HCT116 (cell line): ENCODE data around the gene MALT1. TPM values are rescaled to one million over a fixed set of nuclear protein-coding genes. Genes with fewer than 3 reads are reported as not detected.

Experiments
- ATAC-seq: fragments of 200-7000 bp; cut with Tn5 transposase; 2 replicates; pipeline ENCODE4 v1.9.1; 2020; ENCODE audit warnings: mild to moderate bottlenecking, moderate library complexity
- BruUV-seq: library from RNA; stranded (reverse); fragments of 400-500 nt; replicated peaks from 2 replicates; lab custom pipeline; 2021; lab: Mats Ljungman, UMichigan
- CTCF ChIA-PET: fragments of 300-600 bp; sonication (Branson Sonifier 250); formaldehyde crosslinking; loops from one replicate; lab custom pipeline; 2021; ENCODE audit warnings: antibody characterized with exemption; lab: Charles Lee
- POLR2A ChIA-PET: fragments of 300-600, 350-600 bp; sonication (Branson Sonifier 250); formaldehyde crosslinking; loops from one replicate; lab custom pipeline; 2021; ENCODE audit warnings: antibody characterized with exemption; lab: Charles Lee
- RAD21 ChIA-PET, 2 experiments: fragments of 300-600 bp; sonication (Branson Sonifier 250); formaldehyde crosslinking; loops; one replicate each; lab custom pipeline; 2023; ENCODE audit warnings: low total read pairs in 2 of 2; ENCODE audit not compliant: uncharacterized antibody in 2 of 2, unreplicated experiment in 2 of 2, low non-redundant PET in 1 of 2; lab: Charles Lee
- DNase-seq: peaks from one replicate; pipeline ENCODE4 v3.0.0-alpha.2; 2010; ENCODE audit warnings: low read depth, low spot score
- H2AFZ ChIP-seq: fragments of 200-600 bp; shearing (Covaris generic), sonication (generic); 2 replicates; pipeline ENCODE4 v1.6.1; 2017; ENCODE audit warnings: low read depth, mixed run types, mixed read lengths, antibody characterized with exemption, low read length; ENCODE audit not compliant: poor library complexity, severe bottlenecking
- H3K27ac ChIP-seq: 2 replicates; pipeline ENCODE4 v1.5.1; 2012; ENCODE audit warnings: low read depth, low read length
- H3K27me3 ChIP-seq: fragments of 200-600 bp; sonication (generic); 2 replicates; pipeline ENCODE4 v1.6.1; 2016; ENCODE audit warnings: mixed run types, low read length, mixed read lengths; ENCODE audit not compliant: insufficient read depth
- H3K36me3 ChIP-seq, 2 experiments: fragments of 200-500 bp in 1 of 2; fragments of 200-600 bp in 1 of 2; sonication (Bioruptor generic) in 1 of 2; sonication (generic) in 1 of 2; 2 replicates each; pipeline versions ENCODE4 v1.5.1 to v1.6.1; 2014 to 2016; ENCODE audit warnings: low read length in 2 of 2, inconsistent platforms in 1 of 2, mixed read lengths in 1 of 2, mixed run types in 1 of 2; ENCODE audit not compliant: insufficient read depth in 2 of 2, control insufficient read depth in 1 of 2
- H3K4me1 ChIP-seq, 2 experiments: fragments of 200-600 bp in 1 of 2; sonication (generic) in 1 of 2; 2 replicates each; pipeline versions ENCODE4 v1.5.1 to v1.6.1; 2012 to 2017; ENCODE audit warnings: low read length in 2 of 2, inconsistent platforms in 1 of 2, mild to moderate bottlenecking in 1 of 2, mixed read lengths in 1 of 2, mixed run types in 1 of 2, moderate library complexity in 1 of 2; ENCODE audit not compliant: insufficient read depth in 2 of 2, control insufficient read depth in 1 of 2
- H3K4me2 ChIP-seq: fragments of 200-600 bp; sonication (generic); 2 replicates; pipeline ENCODE4 v1.6.1; 2017; ENCODE audit warnings: mixed run types, low read length, mixed read lengths
- H3K4me3 ChIP-seq, 2 experiments: fragments of 200-600 bp in 1 of 2; sonication (generic) in 1 of 2; replicated peaks in 1 of 2; 2 replicates each; pipeline ENCODE4 v1.5.1; 2011 to 2016; ENCODE audit warnings: low read length in 2 of 2, control low read depth in 1 of 2, low read depth in 1 of 2, mild to moderate bottlenecking in 1 of 2, mixed read lengths in 1 of 2, mixed run types in 1 of 2
- H3K79me2 ChIP-seq: fragments of 200-600 bp; sonication (generic); 2 replicates; pipeline ENCODE4 v1.6.1; 2017; ENCODE audit warnings: mild to moderate bottlenecking, mixed run types, low read length, moderate library complexity, mixed read lengths; ENCODE audit not compliant: insufficient read depth
- H3K9ac ChIP-seq: fragments of 200-600 bp; sonication (generic); 2 replicates; pipeline ENCODE4 v1.6.1; 2016; ENCODE audit warnings: low read length, mixed read lengths
- H3K9me2 ChIP-seq: fragments of 200-600 bp; sonication (generic), shearing (Covaris generic); 2 replicates; pipeline ENCODE4 v1.6.1; 2017; ENCODE audit warnings: mixed run types, mild to moderate bottlenecking, moderate library complexity; ENCODE audit not compliant: insufficient read depth
- H3K9me3 ChIP-seq, 2 experiments: fragments of 200-500 bp in 1 of 2; fragments of 200-600 bp in 1 of 2; sonication (Bioruptor generic) in 1 of 2; sonication (generic) in 1 of 2; 2 replicates each; pipeline ENCODE4 v1.6.1; 2014 to 2017; ENCODE audit warnings: low read length in 2 of 2, mixed read lengths in 2 of 2, inconsistent platforms in 1 of 2, low read depth in 1 of 2, mild to moderate bottlenecking in 1 of 2, mixed run types in 1 of 2, moderate library complexity in 1 of 2; ENCODE audit not compliant: control insufficient read depth in 1 of 2, insufficient read depth in 1 of 2
- H4K20me1 ChIP-seq: fragments of 200-600 bp; sonication (generic), shearing (Covaris generic); 2 replicates; pipeline ENCODE4 v1.6.1; 2017; ENCODE audit warnings: mixed run types, mild to moderate bottlenecking, moderate library complexity; ENCODE audit not compliant: insufficient read depth
- CBX3 ChIP-seq: IDR thresholded peaks from 2 replicates; pipeline ENCODE4 v1.6.1; 2012; ENCODE audit warnings: low read depth
- CEBPB ChIP-seq: IDR thresholded peaks from 2 replicates; pipeline ENCODE4 v1.6.1; 2012; ENCODE audit warnings: low read depth
- EGR1 ChIP-seq: IDR thresholded peaks from 2 replicates; pipeline ENCODE4 v1.6.1; 2012; ENCODE audit warnings: low read depth
- EZH2 ChIP-seq: fragments of 200-600 bp; sonication (generic); IDR thresholded peaks from 2 replicates; pipeline ENCODE4 v1.6.1; 2017; ENCODE audit warnings: antibody characterized with exemption, mixed run types
- FOSL1 ChIP-seq: IDR thresholded peaks from 2 replicates; pipeline ENCODE4 v1.6.1; 2012; ENCODE audit warnings: low read depth
- JUND ChIP-seq: IDR thresholded peaks from 2 replicates; pipeline ENCODE4 v1.6.1; 2012
- POLR2A ChIP-seq: IDR thresholded peaks from 2 replicates; pipeline ENCODE4 v1.7.0; 2011; ENCODE audit warnings: borderline replicate concordance; ENCODE audit not compliant: insufficient read depth, insufficient read length; ENCODE audit errors: extremely low read depth
- RAD21 ChIP-seq: IDR thresholded peaks from 2 replicates; pipeline ENCODE4 v1.6.1; 2012; ENCODE audit warnings: low read depth, mild to moderate bottlenecking
- SIN3A ChIP-seq: IDR thresholded peaks from 2 replicates; pipeline ENCODE4 v1.6.1; 2012; ENCODE audit warnings: low read depth
- SP1 ChIP-seq: IDR thresholded peaks from 2 replicates; pipeline ENCODE4 v1.6.1; 2012; ENCODE audit warnings: low read depth
- SRF ChIP-seq: IDR thresholded peaks from 2 replicates; pipeline ENCODE4 v1.6.1; 2012; ENCODE audit warnings: low read depth
- TCF7L2 ChIP-seq: IDR thresholded peaks from 2 replicates; pipeline ENCODE4 v1.7.0; 2011; ENCODE audit warnings: borderline replicate concordance, inconsistent platforms; ENCODE audit not compliant: insufficient read depth, insufficient read length; ENCODE audit errors: extremely low read depth
- intact Hi-C: fragments of 100-400 bp; cut with micrococcal nuclease; formaldehyde crosslinking; loops from 2 replicates; pipeline ENCODE4 v1.10.0; 2022
- total RNA-seq: library from RNA; stranded (reverse); gene quantifications from one replicate; pipeline ENCODE4 v1.2.1, GENCODE V29; 2021; ENCODE audit not compliant: unreplicated experiment
- TF ChIP-seq, protein P1 (sequence below): IDR thresholded peaks from 2 replicates; pipeline ENCODE4 v1.6.1; 2011; ENCODE audit warnings: mild to moderate bottlenecking, low read length, moderate library complexity; ENCODE audit not compliant: insufficient replicate concordance; ENCODE audit errors: extremely low read depth
- TF ChIP-seq, protein P2 (sequence below): IDR thresholded peaks from 2 replicates; pipeline ENCODE4 v1.6.1; 2012

Gene MALT1
- total RNA-seq, 1 experiment from 2014 or later, result 41.1 TPM

DNA sequence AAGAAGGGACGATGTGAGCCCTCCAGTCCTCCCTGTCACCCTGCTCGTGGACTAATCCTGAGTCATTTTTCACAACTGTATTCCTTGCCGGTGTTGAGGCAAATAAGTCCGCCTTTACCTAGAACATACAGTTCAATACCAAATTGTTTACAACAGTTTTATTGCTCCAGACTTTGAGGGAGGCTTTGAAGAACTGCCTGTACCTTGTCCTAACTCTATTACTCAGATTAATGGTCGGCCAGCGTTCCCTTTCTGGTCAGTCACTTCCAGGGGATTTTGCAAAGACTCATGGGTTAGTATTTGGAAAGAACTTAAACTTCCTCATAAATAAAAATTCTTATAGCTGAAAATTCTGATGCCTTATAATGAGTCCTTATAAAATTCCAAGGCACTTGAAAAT, 108.3 kb downstream of the MALT1 start:
- no peak for ATAC-seq

More for the DNA sequence above, 108.3 kb downstream of the MALT1 start:
- no peak for TF ChIP-seq SRF
- TF ChIP-seq JUND, result no peak
- TF ChIP-seq, protein P1, sequence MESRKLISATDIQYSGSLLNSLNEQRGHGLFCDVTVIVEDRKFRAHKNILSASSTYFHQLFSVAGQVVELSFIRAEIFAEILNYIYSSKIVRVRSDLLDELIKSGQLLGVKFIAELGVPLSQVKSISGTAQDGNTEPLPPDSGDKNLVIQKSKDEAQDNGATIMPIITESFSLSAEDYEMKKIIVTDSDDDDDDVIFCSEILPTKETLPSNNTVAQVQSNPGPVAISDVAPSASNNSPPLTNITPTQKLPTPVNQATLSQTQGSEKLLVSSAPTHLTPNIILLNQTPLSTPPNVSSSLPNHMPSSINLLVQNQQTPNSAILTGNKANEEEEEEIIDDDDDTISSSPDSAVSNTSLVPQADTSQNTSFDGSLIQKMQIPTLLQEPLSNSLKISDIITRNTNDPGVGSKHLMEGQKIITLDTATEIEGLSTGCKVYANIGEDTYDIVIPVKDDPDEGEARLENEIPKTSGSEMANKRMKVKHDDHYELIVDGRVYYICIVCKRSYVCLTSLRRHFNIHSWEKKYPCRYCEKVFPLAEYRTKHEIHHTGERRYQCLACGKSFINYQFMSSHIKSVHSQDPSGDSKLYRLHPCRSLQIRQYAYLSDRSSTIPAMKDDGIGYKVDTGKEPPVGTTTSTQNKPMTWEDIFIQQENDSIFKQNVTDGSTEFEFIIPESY, result no peak
- no peak for TF ChIP-seq SP1
- no peak for TF ChIP-seq TCF7L2
- TF ChIP-seq EZH2, result no peak
- TF ChIP-seq, protein P2, sequence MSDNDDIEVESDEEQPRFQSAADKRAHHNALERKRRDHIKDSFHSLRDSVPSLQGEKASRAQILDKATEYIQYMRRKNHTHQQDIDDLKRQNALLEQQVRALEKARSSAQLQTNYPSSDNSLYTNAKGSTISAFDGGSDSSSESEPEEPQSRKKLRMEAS, result no peak
- TF ChIP-seq FOSL1, result no peak
- no peak for TF ChIP-seq CEBPB
- TF ChIP-seq SIN3A, result no peak
- TF ChIP-seq CBX3, result no peak
- TF ChIP-seq POLR2A, result no peak
- TF ChIP-seq EGR1, result no peak
- no peak for TF ChIP-seq RAD21
- Histone ChIP-seq H3K4me1 (peaks cover 0 to 10% of the 10 kb centered on the region in 2 experiments; a peak in 2 of 4 replicates), H2AFZ (no peak overlapping the region), H3K9me3 (no peaks in the 10 kb centered on the region), H4K20me1 (no peaks in the 10 kb centered on the region), H3K9ac (peak overlapping the region; percentile 54), H3K9me2 (no peaks in the 10 kb centered on the region), H3K27ac (no peak overlapping the region), H3K36me3 (no peaks in the 10 kb centered on the region; a peak in 1 of 4 replicates), H3K27me3 (peaks cover 15% of the 10 kb centered on the region), H3K4me2 (peak overlapping the region; percentile 68), H3K79me2 (peaks cover 11% of the 10 kb centered on the region; the same call in 1 of the 2 replicates), H3K4me3 (peak overlapping the region; percentile 59 to 65)
- BruUV-seq, result TSS peak; percentile 83
- ChIA-PET POLR2A (no interaction called here), RAD21 (no interaction called here), CTCF (interaction anchor here (1.1 to 5.8 kb wide), 2 partner anchors 16 to 292 kb away, joined by 3 to 31 read pairs; no protein-coding TSS in a partner anchor)
- DNase-seq, result no peak
- intact Hi-C loops, result no loop called here
